DMS 273 treated with DMSO at 0.1 percent for 48 hours (cell line): ENCODE measurements around the gene CBR1.
"Not testable (repeated sequence)": the region's sequence is repeated elsewhere in the genome, so short reads cannot be mapped to it uniquely, and the experiment has no call there.

ENCODE experiments used
- DNase-seq: peaks from one replicate; lab custom pipeline; 2025; lab: John Stamatoyannopoulos, UW

CBR1 gene

DNA sequence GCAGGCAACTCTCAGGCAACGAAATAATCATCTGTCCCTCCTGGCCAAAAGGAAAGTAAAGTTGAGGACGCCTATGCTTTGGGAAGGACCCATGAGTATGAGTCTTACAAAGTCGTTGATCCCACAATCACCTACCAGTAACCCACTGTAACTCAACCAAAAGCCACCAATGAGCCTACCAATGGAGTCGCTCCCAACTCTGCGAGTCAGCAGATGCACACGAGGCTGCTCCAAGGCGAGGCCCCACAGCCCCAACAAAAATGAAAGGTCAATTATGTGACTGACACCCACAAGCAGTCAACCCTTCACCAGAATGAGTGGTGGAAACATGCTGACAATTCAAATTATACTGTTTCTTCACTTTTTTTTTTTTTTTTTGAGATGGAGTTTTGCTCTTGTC is 21.5 kb upstream of the CBR1 start:
- no peak for DNase-seq

DNA sequence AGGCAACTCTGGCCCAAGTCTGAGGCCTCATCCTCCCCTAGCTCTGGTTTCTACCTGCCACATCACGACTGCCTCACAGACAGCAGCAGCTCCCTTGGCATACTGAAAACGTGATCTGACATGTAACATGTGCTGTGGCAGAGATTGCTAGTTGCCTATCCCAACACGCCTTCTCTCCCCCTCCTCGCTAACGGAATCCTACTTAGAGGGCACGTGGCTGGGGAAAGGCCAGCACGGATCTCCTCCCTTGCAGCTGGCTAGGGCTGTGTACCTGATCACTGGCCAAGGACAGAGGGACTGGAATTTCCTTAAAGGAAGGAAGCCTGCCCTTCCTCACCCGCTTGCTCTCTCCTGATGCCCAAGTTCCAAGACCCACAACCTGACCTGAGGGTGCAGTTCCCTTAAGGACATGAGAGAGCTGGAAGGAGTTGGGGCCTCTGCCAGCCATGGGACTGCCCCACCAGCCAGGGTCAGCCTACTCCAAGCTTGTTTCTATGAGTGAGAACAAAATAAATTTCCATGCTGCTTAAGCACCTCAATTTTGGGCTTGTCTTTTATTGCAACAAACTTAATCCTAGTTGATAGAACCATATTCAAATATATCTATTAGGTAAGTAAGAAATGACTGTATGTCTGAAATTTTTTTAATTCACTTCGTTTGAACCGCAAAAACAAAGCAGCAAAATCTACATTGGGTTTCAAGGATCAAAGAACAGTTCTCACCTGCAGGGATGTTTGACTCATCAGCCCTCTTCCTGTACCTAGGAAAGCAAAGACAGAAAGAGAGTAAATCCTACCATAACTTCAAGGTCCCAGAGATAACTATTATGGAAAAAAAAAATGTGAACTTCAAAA is 16.7 kb upstream of the CBR1 start:
- no peak for DNase-seq

DNA sequence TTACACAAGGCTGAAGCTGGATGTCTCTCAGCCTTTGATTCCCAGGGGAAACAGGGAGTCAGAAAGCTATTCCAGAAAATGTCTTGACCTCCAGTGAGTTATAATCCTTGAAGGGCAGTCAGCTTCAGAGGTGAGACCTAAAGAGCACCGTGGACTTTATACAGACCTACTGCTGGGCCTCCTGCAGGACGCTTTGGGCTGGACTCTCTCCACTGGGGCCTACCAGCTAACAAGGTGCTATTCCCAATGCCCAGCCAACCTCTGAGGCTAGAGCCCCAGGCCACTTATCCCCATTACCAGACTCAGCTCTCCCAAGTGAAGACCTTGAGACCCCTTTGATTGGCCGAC is 16.1 kb upstream of the CBR1 start:
- DNase-seq: no peak

DNA sequence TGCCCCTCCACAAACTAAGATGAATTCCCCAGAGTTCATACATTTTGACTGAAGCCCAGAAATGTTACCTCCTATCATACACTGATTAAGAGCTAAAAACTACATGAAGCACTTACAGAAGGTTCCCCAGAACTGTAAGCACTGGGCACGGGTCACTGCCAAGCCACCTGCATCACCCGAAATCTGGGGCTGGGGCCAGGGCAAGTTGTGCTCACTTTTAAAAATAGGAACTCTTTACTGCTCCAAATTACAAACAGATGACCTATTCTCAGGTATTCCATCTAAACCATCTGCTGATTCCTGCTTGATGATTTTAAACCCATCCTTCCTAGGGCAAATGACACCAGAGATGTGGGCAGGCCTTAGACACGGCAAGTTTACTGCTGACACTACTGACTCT is 14.3 kb upstream of the CBR1 start:
- no peak for DNase-seq

DNA sequence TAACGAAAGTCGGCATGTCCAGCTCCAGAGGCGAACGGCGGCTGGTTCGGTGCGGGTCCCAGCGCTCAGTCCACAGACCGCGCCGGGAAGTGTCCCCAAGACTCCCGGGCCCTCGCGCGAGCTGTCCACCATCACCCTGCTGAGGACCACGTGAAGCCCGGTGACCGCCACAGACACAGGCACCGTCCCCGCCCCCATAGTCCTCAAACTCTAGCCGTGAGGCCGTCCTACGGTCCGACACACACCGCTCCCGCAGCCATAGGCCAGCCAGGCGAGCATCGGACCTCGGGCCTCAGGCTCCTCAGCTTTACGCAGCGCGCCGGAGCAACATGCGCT is 10.0 kb upstream of the CBR1 start:
- no peak for DNase-seq

DNA sequence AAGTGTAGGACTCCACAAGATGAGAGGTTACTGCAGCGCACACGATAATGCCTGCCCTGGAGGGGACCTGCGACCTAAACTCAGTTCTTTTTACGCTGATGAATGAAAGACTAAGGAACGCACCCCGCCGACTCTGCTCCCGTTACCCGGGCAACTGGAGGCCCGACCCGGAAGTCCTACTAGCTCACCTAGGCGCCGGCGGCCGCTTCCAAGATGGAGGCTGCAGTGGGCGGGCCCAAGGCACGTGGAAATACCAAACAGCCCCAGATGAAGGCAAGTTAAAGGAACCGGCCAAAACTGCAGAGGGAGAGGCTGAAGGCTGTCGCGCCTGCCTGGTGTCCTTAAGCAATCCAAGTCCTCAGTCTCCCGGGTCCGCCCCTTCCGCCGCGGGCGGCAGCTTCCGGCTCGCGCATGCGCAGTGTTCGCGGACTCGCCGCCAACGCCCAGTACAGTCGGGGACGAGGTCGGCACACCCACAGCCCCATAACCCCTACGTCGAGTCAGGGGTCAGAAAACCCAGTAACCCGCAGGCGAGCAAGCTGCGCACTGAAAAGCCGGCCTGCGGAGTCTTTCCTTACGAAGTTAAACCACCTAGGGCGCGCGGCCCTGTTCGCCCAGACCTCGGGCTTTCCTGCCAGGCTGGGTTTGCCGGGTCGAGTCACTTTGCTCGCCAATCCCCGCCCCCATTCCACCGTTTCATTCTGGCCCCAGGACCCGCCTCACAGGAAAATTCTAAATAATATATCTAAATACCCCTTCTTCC is 9.5 kb upstream of the CBR1 start, which contains the start of gene SETD4:
SETD4 (minus strand) TSS at position 368 of the 763 bp plus-strand sequence. CDS start 1,638 bp downstream, outside the sequence.
- peak; percentile 83 for DNase-seq

DNA sequence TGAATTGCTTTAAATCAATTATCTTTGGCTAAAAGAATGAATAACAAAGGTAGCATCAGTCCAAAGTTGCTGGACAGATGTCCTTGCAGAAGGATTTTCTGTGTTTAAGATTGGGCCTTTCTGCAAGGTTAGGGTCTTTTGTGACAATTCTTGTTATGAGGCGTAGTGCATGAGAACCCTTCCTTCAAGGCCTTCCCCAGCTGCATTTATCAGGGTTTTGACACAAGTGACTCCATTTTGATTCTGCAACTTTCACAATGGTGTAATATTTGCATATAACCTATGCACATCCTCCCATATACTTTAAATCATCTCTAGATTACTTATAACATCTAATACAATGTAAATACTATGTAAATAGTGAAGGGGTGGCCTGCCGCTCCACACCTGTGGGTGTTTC is 8.4 kb upstream of the CBR1 start:
- no peak for DNase-seq

DNA sequence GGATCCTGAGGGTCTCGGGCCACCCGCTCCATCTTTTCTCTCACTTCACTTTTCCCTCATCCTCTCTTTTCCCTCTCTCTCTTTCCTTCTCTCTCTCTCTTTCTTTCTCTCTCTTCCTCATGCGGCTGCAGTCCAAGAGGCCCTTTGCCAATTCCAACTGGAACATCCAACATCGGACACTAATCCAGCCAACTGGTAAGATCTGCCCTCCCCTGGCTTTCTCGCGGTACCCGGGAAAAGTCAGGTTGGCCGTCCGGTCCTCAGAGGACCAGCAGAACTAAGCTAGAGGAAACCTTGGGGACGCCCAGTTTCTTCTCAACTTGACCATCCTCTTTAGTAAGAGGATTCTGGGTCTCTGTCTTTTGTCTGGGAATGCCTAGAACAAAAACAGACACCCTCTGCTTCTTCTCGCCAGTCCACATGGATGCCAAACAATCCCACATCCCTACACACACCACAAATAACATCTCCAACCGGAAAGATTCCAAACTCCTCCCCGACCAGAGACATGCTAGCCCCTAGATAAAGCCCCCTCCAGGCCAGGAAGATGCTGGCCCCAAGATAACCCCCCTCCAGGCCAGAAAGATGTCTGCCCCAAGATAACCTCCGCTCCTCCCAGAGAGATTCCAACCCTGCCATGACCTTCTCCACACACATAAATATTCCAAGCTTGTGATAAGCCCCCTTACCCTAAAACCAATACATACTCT is 6.3 kb upstream of the CBR1 start:
- DNase-seq: no peak

DNA sequence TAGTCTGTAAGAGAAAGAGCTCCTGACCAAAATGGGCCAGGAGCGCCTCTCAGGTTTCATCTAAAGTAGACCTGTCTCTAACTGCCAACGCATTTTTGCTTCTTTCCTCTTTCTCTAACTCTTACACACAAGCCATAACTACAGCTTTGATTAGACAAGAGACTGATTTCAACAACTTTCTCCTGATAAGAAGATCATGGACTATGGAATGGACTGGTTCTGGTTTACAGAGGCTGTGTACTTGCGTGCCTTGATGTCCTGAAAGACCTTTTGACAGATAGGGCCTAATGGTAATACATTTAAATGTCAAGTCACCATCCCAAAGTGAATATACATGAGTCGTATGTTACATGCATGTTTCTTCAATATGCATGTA is 5.8 kb upstream of the CBR1 start:
- no peak for DNase-seq

DNA sequence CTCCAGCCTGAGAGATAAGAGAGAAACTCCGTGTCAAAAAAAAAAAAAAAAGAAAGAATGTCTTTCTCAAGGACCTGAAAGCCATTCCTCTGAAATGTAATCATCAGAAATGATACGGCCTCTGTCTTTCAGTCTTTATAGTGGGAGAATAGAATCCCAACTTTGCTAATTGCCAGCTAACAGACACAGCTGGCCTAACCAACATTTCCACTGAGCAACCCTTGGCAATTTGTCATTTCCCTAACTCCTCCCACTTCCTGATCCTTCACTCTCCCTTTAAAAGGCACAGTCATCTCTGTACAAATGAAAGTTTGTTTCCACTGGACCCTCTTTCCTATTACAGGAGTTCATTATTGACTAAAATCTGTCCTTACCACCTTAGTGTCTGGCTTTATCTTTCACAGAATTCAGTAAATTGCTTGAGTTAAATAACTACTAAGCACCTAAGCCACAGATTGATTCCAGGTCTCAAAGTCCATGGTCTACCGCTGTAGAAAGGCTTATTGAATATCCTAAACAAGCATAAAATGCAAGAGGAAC is 4.3 kb upstream of the CBR1 start:
- no peak for DNase-seq

DNA sequence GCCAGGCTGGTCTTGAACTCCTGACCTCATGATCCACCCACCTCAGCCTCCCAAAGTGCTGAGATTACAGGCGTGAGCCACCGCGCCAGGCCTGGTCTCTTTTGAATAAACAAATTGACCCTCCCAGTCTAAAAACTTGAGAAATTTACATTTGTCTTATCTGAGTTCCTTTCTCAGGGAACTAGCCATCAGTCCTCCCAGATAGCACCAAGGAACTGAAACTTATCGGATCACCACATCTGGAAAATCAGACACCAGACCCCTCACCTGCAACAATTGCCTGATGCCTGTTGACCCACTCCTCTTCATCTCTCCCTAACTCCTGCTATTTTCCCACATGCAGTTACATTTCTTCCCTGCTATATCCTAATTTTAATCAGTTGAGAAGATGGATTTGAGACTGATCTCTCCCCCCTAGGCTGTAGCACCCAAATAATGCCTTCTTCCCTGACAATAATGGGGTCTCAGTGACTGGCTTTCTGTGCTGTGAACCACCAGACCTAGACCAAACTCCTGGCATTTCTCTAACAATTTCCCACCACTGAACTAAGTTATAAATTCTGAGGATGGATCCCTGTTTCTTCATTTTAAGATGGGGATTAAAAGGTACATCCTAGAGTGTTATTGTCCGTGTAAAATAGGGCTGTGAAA is 951 bp upstream of the CBR1 start:
- no peak for DNase-seq

DNA sequence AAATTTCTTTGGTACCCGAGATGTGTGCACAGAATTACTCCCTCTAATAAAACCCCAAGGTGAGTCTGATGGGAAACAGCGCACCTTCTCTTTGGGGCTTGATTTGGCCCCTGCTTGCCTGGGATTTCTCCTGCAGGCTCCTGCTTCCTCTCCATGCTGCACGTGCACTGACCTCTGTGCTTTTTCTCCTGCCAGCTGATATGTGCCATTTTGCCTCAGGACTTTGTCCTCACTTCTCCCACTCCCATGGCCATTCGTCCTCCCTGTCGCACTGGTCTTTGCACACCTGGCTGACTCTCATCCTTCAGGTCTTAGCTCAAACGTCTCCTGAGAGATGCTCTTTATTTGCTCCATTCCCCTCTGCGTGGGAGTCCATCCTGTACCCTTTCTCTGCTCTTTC is 1.2 kb downstream of the CBR1 start:
- DNase-seq: no peak

DNA sequence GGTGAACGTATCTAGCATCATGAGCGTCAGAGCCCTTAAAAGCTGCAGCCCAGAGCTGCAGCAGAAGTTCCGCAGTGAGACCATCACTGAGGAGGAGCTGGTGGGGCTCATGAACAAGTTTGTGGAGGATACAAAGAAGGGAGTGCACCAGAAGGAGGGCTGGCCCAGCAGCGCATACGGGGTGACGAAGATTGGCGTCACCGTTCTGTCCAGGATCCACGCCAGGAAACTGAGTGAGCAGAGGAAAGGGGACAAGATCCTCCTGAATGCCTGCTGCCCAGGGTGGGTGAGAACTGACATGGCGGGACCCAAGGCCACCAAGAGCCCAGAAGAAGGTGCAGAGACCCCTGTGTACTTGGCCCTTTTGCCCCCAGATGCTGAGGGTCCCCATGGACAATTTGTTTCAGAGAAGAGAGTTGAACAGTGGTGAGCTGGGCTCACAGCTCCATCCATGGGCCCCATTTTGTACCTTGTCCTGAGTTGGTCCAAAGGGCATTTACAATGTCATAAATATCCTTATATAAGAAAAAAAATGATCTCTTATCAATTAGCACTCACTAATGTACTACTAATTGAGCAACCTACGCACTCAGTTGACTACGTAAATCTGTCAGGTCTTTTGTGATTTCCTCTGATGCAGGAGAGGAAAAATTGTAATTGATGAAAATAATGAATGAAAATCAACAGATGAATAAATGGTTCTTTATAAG is 2.8 kb downstream of the CBR1 start:
- no peak for DNase-seq

DNA sequence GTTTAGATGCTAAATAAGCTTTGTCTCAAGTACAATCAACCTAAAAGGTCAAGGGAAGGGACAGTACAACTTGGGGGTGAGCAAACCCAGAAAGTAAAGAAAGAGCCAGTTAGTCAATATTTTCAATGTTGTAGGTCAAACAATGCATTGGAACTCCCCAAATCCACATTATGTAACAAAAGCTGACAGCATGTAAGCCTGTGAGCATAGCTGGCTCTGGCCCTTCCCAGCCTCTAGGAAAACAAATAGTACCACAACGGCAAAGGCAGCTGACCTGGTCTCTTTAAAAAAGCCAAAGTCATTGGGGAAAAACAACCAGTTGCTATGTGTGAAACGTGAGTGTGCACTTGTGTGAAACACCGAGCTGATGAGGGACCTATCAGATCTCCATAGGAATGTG is 3.4 kb downstream of the CBR1 start:
- no peak for DNase-seq

DNA sequence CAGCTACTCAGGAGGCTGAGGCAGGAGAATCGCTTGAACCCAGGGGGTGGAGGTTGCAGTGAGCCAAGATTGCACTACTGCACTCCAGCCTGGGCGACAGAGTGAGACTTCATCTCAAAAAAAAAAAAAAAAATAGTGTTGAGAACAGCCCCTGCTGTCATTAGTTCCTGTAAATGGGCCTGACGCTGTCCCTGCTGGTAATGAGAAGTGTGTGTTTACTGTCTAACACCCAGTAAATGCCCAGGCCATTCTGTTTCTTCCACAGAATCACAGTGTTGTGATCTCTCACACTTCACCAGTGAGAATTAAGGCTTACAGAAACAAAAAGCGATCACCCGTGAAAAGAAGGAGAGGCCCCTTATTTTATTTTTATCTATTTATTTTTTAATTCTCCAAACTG is 4.1 kb downstream of the CBR1 start:
- not testable (repeated sequence) for DNase-seq

DNA sequence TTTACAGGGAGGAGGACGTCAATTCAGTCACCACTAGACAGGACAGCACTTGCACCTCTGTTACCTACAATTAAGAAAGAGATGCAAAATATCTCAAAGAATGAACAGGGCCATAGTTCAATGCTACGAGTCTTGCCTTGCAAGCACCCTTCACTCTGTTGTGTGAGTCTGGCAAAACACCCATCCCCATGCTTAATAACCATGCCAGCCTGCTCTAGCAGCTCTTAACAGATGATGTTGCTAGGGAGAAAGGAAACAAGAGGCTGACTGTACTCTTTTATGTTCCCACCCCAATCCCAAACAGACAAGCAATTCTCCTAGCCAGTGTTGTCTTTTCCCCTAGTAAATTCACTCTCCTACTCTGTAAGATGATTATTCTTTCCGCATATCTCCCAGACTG is 5.3 kb downstream of the CBR1 start:
- no peak for DNase-seq

DNA sequence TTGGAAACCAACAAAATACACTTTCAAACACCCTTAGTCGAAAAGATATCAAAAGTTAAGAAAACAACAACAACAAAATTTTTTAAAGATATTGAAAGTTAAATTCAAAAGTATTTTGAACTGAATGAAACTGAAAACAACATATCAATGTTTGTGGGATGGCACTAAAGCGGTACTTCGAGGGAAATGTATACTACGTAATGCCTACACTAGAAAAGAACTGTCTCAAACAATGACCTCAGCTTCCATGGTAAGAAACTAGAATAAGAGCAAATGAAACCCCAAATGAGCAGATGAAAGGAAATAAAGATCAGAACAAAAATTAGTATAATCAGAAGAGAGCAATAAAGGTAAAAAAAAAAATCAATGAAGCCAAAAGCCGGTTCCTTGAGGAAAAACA is 6.1 kb downstream of the CBR1 start:
- DNase-seq: no peak

DNA sequence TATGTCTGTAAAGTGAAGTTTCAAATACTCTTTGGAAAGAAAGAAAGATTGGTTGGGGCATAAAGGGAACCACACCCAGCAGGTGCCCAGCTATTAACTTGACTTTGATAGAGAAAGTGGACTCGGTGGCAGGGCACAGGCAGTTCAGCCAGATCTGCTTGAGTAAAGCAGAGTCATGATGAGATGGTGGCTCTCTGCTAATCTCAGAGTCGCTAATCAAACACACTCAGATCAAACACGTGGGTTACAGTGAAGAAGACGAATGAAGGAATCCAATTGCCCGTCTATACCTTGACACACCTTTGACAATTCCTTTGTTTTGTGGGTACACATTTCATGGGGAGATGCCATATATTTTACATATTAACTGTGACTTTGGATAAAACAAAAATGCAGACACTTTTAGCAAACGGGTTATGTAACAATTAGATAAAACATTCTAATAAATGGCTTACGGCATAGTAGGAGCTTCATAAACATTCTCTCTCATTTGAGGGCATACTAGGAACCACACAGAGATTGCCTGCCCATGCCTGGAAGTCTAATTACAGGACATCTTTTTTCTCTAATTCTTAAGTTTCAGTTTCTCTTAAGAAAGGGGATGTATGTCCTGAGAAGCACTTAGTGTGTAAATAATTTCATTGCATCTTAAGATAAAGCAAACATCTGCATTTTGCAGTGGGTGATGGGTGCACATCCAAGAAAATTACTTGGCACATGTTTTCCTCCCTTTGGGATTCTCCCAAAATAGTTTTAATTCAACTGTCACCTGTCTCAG is 7.2 kb downstream of the CBR1 start:
- DNase-seq: no peak

DNA sequence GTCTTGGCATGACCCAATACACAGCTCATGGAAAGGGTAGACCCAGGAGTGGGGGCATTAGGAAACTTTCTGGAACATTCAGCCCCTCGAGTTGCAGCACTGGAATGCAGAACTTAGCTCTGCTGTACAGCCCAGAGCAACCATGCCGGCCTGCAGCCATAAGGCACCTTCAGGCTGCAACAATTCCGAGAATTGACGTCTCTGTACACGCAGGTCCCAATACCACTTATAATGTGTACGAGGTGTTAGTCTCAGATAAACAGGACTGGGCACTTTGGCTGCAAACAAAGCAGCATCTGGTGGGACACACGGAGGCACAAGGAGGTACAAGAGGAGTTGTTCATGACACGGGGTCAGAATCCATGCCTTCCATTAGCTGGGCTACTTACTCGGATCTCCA is 7.9 kb downstream of the CBR1 start:
- no peak for DNase-seq

DNA sequence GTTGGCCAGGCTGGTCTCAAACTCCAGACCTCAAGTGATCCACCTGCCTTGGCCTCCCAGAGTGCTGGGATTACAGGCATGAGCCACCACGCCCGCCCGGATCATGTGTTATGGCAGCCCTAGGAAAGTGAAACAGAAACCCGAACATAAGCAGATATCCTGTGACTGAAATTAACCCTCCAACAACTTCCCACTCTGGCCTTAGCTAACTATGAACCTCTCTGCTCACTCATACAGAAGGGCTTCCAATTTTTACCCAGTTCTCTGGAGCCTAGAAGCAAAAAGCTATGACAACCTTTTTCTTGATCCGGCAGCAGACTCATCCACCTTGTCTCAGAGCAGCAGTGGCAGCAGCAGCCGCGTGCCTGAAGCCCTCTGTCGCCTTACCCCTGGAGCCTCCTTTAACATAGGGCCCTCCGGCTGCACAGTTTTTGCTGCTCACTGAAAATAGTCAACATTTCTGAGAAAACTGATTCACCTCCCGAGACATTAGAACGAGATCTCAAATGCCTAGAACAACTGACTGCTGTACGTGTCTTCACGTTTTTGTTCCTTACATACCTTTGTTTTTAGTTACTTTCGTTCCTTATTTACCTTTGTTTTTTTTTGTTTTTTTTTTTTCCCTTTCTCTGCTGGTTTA is 9.3 kb downstream of the CBR1 start:
- DNase-seq: no peak
